IPS-18a (cell line): ENCODE data around the gene NDUFAF8.

Experiments
- H3K27ac ChIP-seq: one replicate; pipeline ENCODE4 v1.5.1; 2013; ENCODE audit warnings: low read length
- H3K27me3 ChIP-seq: one replicate; pipeline ENCODE4 v1.6.1; 2013; ENCODE audit warnings: mild to moderate bottlenecking, low read length; ENCODE audit not compliant: control insufficient read depth, insufficient read depth
- H3K36me3 ChIP-seq: one replicate; pipeline ENCODE4 v1.6.1; 2013; ENCODE audit warnings: low read depth, low read length; ENCODE audit not compliant: control insufficient read depth
- H3K4me1 ChIP-seq: one replicate; pipeline ENCODE4 v1.6.1; 2013; ENCODE audit warnings: low read depth, low read length; ENCODE audit not compliant: control insufficient read depth
- H3K4me3 ChIP-seq: one replicate; pipeline ENCODE4 v1.5.1; 2013; ENCODE audit warnings: low read length
- H3K9ac ChIP-seq: one replicate; pipeline ENCODE4 v1.6.1; 2013; ENCODE audit warnings: mild to moderate bottlenecking, low read length, moderate library complexity
- H3K9me3 ChIP-seq: one replicate; pipeline ENCODE4 v1.6.1; 2013; ENCODE audit warnings: low read depth, low read length; ENCODE audit not compliant: control insufficient read depth

The NDUFAF8 gene

GRCh38 chr17:81277946-81278693 lies 39.0 kb downstream of the NDUFAF8 start:
- no peak overlapping the region for H3K9ac ChIP-seq
- H3K27me3 ChIP-seq = no peaks in the 10 kb centered on the region
- no peaks in the 10 kb centered on the region for H3K36me3 ChIP-seq
- no peaks in the 10 kb centered on the region for H3K4me1 ChIP-seq
- H3K9me3 ChIP-seq = no peaks in the 10 kb centered on the region
- no peak overlapping the region for H3K27ac ChIP-seq
- no peak overlapping the region for H3K4me3 ChIP-seq

- no peaks in the 10 kb centered on the region for H3K36me3 ChIP-seq
Measured at GRCh38 chr17:81278831-81279230, 39.7 kb downstream of the NDUFAF8 start.

GRCh38 chr17:81279278-81280275 lies 40.5 kb downstream of the NDUFAF8 start:
- no peaks in the 10 kb centered on the region for H3K27me3 ChIP-seq
- no peak overlapping the region for H3K9ac ChIP-seq
- H3K27ac ChIP-seq = no peak overlapping the region
- H3K4me1 ChIP-seq = no peaks in the 10 kb centered on the region
- no peak overlapping the region for H3K4me3 ChIP-seq
- H3K36me3 ChIP-seq = no peaks in the 10 kb centered on the region
- H3K9me3 ChIP-seq = no peaks in the 10 kb centered on the region

More at GRCh38 chr17:81278831-81279230, 39.7 kb downstream of the NDUFAF8 start:
- no peak overlapping the region for H3K27ac ChIP-seq
- no peak overlapping the region for H3K9ac ChIP-seq
- no peaks in the 10 kb centered on the region for H3K27me3 ChIP-seq
- no peaks in the 10 kb centered on the region for H3K4me1 ChIP-seq
- H3K4me3 ChIP-seq = no peak overlapping the region
- no peaks in the 10 kb centered on the region for H3K9me3 ChIP-seq

- Histone ChIP-seq H3K9ac (no peak overlapping the region), H3K27me3 (no peaks in the 10 kb centered on the region), H3K36me3 (no peaks in the 10 kb centered on the region), H3K9me3 (no peaks in the 10 kb centered on the region), H3K4me1 (no peaks in the 10 kb centered on the region), H3K27ac (no peak overlapping the region), H3K4me3 (no peak overlapping the region)
Measured at GRCh38 chr17:81280571-81280970, 41.5 kb downstream of the NDUFAF8 start.

GRCh38 chr17:81282141-81282540 lies 43.0 kb downstream of the NDUFAF8 start:
- Histone ChIP-seq H3K4me1 (no peaks in the 10 kb centered on the region), H3K36me3 (no peaks in the 10 kb centered on the region), H3K27me3 (no peaks in the 10 kb centered on the region)

GRCh38 chr17:81282876-81283275 lies 43.8 kb downstream of the NDUFAF8 start:
- Histone ChIP-seq H3K9ac (no peak overlapping the region), H3K27me3 (no peaks in the 10 kb centered on the region), H3K27ac (no peak overlapping the region), H3K9me3 (no peaks in the 10 kb centered on the region), H3K4me1 (no peaks in the 10 kb centered on the region), H3K4me3 (no peak overlapping the region), H3K36me3 (no peaks in the 10 kb centered on the region)

More at GRCh38 chr17:81282141-81282540, 43.0 kb downstream of the NDUFAF8 start:
- H3K27ac ChIP-seq = no peak overlapping the region
- no peaks in the 10 kb centered on the region for H3K9me3 ChIP-seq
- no peak overlapping the region for H3K9ac ChIP-seq
- H3K4me3 ChIP-seq = no peak overlapping the region

- Histone ChIP-seq H3K36me3 (no peaks in the 10 kb centered on the region), H3K4me3 (no peak overlapping the region), H3K4me1 (no peaks in the 10 kb centered on the region), H3K9ac (no peak overlapping the region), H3K9me3 (no peaks in the 10 kb centered on the region), H3K27ac (no peak overlapping the region), H3K27me3 (no peaks in the 10 kb centered on the region)
Measured at GRCh38 chr17:81285179-81285878, 46.2 kb downstream of the NDUFAF8 start.

- Histone ChIP-seq H3K4me3 (no peak overlapping the region), H3K9me3 (no peaks in the 10 kb centered on the region), H3K9ac (no peak overlapping the region), H3K27me3 (no peaks in the 10 kb centered on the region), H3K36me3 (no peaks in the 10 kb centered on the region), H3K4me1 (no peaks in the 10 kb centered on the region), H3K27ac (no peak overlapping the region)
Measured at GRCh38 chr17:81285894-81286293, 46.8 kb downstream of the NDUFAF8 start.

GRCh38 chr17:81286491-81287145 lies 47.5 kb downstream of the NDUFAF8 start:
- Histone ChIP-seq H3K4me1 (no peaks in the 10 kb centered on the region), H3K9me3 (no peaks in the 10 kb centered on the region), H3K9ac (no peak overlapping the region), H3K27me3 (no peaks in the 10 kb centered on the region), H3K27ac (no peak overlapping the region), H3K36me3 (no peaks in the 10 kb centered on the region), H3K4me3 (no peak overlapping the region)

GRCh38 chr17:81287152-81287551 lies 48.0 kb downstream of the NDUFAF8 start:
- Histone ChIP-seq H3K27me3 (no peaks in the 10 kb centered on the region), H3K9ac (no peak overlapping the region), H3K9me3 (no peaks in the 10 kb centered on the region), H3K36me3 (no peaks in the 10 kb centered on the region), H3K4me3 (no peak overlapping the region), H3K27ac (no peak overlapping the region), H3K4me1 (no peaks in the 10 kb centered on the region)
